Pancreas (tissue), 10 donors: Measurements from ENCODE around the gene RNF187. TPM values are rescaled to one million over a fixed set of nuclear protein-coding genes. Genes with fewer than 3 reads are reported as not detected.

Experiments used
- ATAC-seq, 4 donors: fragments of 200-7000 bp; cut with Tn5 transposase; one replicate each; pipeline versions ENCODE4 v1.8.0 to v1.9.1; 2020; ENCODE audit warnings: mild to moderate bottlenecking in 4 of 4, moderate library complexity in 4 of 4
- DNase-seq, 6 donors: peaks; one replicate each; pipeline ENCODE4 v3.0.0-alpha.2; 2020
- FAIRE-seq: peaks from 2 replicates; lab custom pipeline; 2012; peaks lifted over from hg19 to GRCh38; lab: Jason Lieb, UNC
- H3K27ac ChIP-seq, 4 donors: fragments of 200-600 bp; sonication (generic); 1 replicate in 3 of 4; 2 replicates in 1 of 4; pipeline versions ENCODE4 v1.5.0 to v1.8.0; 2020
- H3K27me3 ChIP-seq, 4 donors: fragments of 200-600 bp; one replicate each; pipeline ENCODE4 v1.8.0; 2021
- H3K36me3 ChIP-seq, 3 donors: fragments of 200-600 bp; sonication (generic) in 1 of 3; one replicate each; pipeline versions ENCODE4 v1.5.0 to v1.8.0; 2020 to 2021
- H3K4me1 ChIP-seq, 3 donors: fragments of 200-600 bp; one replicate each; pipeline ENCODE4 v1.8.0; 2021
- H3K4me3 ChIP-seq, 4 donors: fragments of 200-600 bp; sonication (generic) in 2 of 4; one replicate each; pipeline versions ENCODE4 v1.5.0 to v1.8.0; 2020 to 2021
- H3K9me3 ChIP-seq, 4 donors: fragments of 200-600 bp; one replicate each; pipeline ENCODE4 v1.8.0; 2021
- WGBS, 2 donors: extraction: QIAGEN DNeasy Blood & Tissue Kit; methylation state at CpG; one replicate each; pipeline ENCODE4 v1.1.7; 2013; 5-methylcytosine and 5-hydroxymethylcytosine counted together
- intact Hi-C, 3 donors: fragments of 100-400 bp; cut with DNase I; formaldehyde crosslinking; loops; one replicate each; pipeline versions ENCODE4 v1.11.1 to v1.14.2; 2022
- polyA plus RNA-seq, 2 donors: library from polyadenylated mRNA; stranded (reverse); fragments of 200-250 nt; gene quantifications; one replicate each; pipeline ENCODE4 v1.2.3, GENCODE V29; 2013
- total RNA-seq, 6 donors: library from RNA; stranded (reverse); fragmentation: NEBNext Ultra II Directional in 4 of 6; extraction: Animal tissue kit (Norgen Biotek cat#: 25700) in 4 of 6; gene quantifications; one replicate each; pipeline versions ENCODE4 v1.2.1 to v1.2.4, GENCODE V29; 2021 to 2023
- TF ChIP-seq, protein P1 (sequence below), 4 donors: fragments of 200-600 bp; sonication (generic) in 3 of 4; IDR thresholded peaks; one replicate each; pipeline versions ENCODE4 v1.5.0 to v1.8.0; 2021; ENCODE audit warnings: antibody characterized with exemption in 4 of 4
- donor health status: healthy with polysubstance abuse.
- donor health status: DM: no; HTN: no; CAD: no; lungs with moderate emphysema.
- donor health status: DM: no; HTN: no; CAD: no.
- donor health status: control.
- donor health status: control.
- donor health status: Bipolar disorder and iron deficiency.
- donor health status: DM: yes; HTN: yes; CAD: no.
- donor health status: DM: no; HTN: no; CAD: no.
- donor health status: DM: no; HTN: no; CAD: no.
- donor health status: DM: yes; HTN: yes; CAD: no.

RNF187 gene
- total and polyA plus RNA-seq, 8 donors: 16.0 to 60.2 (median 51.4) TPM

DNA sequence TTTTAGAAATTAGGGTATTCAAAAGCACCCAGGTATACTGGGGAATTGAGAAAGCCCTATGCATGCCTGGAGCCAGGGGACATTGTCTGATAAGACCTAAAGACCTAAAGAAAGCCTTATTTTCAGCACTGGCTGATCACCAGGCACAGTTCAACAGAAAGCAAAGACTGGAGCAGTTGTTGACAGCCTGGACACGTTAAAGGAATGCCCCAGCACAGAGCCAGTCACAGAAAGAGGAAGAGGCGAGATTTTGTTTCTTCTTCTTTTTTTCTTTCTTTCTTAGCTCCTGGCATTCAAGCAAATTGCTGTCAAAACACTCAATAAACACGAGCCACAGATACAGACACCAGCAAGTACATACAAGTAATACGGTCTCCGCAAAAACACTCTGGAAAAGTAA, 40.4 kb downstream of the RNF187 start:
- WGBS, 2 donors: 56 to 61% methylated on average over 5 of the region's 5 CpGs
- Histone ChIP-seq H3K4me1 (no peaks in the 10 kb centered on the region), H3K27ac (no peak overlapping the region), H3K4me3 (no peak overlapping the region), H3K9me3 (no peaks in the 10 kb centered on the region), H3K27me3 (no peaks in the 10 kb centered on the region), H3K36me3 (no peaks in the 10 kb centered on the region)
- TF ChIP-seq, protein P1, sequence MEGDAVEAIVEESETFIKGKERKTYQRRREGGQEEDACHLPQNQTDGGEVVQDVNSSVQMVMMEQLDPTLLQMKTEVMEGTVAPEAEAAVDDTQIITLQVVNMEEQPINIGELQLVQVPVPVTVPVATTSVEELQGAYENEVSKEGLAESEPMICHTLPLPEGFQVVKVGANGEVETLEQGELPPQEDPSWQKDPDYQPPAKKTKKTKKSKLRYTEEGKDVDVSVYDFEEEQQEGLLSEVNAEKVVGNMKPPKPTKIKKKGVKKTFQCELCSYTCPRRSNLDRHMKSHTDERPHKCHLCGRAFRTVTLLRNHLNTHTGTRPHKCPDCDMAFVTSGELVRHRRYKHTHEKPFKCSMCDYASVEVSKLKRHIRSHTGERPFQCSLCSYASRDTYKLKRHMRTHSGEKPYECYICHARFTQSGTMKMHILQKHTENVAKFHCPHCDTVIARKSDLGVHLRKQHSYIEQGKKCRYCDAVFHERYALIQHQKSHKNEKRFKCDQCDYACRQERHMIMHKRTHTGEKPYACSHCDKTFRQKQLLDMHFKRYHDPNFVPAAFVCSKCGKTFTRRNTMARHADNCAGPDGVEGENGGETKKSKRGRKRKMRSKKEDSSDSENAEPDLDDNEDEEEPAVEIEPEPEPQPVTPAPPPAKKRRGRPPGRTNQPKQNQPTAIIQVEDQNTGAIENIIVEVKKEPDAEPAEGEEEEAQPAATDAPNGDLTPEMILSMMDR (IDR thresholded peaks at IDR 0.05): no peak
- no peak for DNase-seq
- no peak for FAIRE-seq
- ATAC-seq: no peak
- intact Hi-C loops: no loop called here

DNA sequence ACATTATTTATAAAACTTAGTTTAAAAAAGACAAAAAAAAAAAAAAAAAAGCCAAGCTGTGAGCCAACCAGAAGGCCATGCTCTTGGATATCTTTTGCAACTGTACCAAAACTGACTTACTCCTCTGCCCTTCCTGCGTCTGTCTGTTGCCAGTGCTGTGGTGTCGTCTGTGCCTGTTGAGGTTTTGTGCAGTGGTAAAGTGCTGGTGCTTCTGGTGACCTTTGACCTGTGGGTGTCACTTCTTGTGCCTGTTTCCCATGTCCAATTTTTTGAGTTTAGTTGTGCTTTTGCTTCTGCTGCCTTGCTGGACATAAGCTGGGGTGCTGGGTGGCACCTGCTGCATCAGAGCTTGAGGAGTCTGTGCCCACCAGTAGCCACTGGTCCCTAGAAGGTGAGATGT, 41.4 kb downstream of the RNF187 start:
- H3K4me3 ChIP-seq: no peak overlapping the region
- DNase-seq (no peak), ATAC-seq (no peak), FAIRE-seq (no peak)
- H3K27ac ChIP-seq: no peak overlapping the region
- TF ChIP-seq, protein P1 (IDR thresholded peaks at IDR 0.05): no peak
- H3K36me3 ChIP-seq: no peaks in the 10 kb centered on the region
- no peaks in the 10 kb centered on the region for H3K4me1 ChIP-seq
- no peaks in the 10 kb centered on the region for H3K9me3 ChIP-seq
- WGBS, 2 donors: 70 to 94% methylated on average over 2 of the region's 2 CpGs
- H3K27me3 ChIP-seq: no peaks in the 10 kb centered on the region
- intact Hi-C loops: no loop called here

DNA sequence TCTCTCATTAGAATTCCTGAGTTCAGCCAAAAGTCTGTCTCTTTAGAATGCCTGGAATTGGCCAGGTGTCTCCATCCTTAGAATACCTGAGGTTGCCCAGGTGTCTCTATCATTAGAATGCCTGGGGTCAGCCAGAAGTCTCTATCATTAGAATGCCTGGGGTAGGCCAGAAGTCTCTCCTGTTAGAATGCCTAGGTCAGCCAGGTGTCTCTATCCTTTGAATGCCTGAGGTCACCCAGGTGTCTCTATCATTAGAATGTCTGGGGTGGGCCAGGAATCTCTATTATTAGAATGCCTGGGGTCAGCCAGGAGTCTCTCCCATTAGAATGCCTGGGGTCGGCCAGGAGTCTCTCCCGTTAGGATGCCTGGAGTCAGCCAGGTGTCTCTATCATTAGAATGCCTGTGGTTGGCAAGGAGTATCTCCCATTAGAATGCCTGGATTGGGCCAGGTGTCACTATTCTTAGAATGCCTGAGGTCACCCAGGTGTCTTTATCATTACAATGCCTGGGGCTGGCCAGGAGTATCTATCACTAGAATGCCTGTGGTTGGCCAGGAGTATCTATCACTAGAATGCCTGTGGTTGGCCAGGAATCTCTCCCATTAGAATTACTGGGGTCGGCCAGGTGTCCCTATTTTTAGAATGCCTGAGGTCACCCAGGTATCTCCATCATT, 43.0 kb downstream of the RNF187 start:
- Histone ChIP-seq H3K36me3 (no peaks in the 10 kb centered on the region), H3K9me3 (no peaks in the 10 kb centered on the region), H3K27ac (no peak overlapping the region), H3K27me3 (no peaks in the 10 kb centered on the region), H3K4me3 (no peak overlapping the region), H3K4me1 (no peaks in the 10 kb centered on the region)
- FAIRE-seq (no peak), DNase-seq (no peak), ATAC-seq (no peak)
- TF ChIP-seq, protein P1 (IDR thresholded peaks at IDR 0.05): no peak
- intact Hi-C loops: no loop called here
- 71 to 76% methylated on average over 3 of the region's 3 CpGs for WGBS, 2 donors

DNA sequence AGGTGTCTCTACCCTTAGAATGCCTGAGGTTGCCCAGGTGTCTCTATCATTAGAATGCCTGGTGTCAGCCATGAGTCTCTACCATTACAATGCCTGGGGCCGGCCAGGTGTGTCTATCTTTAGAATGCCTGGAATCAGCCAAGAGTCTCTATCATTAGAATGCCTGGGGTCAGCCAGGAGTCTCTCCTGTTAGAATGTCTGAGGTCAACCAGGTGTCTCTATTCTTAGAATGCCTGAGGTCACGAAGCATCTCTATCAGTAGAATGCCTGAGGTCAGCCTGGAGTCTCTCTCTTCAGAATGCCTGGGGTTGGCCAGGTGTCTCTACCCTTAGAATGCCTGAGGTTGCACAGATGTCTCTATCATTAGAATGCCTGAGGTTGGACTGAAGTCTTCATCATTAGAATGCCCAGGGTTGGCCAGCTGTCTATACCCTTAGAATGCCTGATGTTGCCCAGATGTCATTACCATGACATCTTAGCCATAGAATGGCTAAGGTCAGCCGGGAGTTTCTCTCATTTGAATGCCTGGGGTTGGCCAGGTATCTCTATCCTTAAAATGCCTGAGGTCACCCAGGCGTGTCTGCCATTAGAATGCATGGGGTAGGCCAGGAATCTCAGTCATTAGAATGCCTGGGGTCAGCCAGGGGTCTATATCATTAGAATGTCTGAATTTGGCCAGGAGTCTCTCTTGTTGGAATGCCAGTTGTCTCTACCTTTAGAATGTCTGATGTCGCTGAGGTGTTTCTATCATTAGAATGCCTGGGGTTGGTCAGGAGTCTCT, 44.0 kb downstream of the RNF187 start:
- H3K36me3 ChIP-seq: no peaks in the 10 kb centered on the region
- no peaks in the 10 kb centered on the region for H3K27me3 ChIP-seq
- H3K9me3 ChIP-seq: no peaks in the 10 kb centered on the region
- H3K27ac ChIP-seq: no peak overlapping the region
- FAIRE-seq (no peak), DNase-seq (no peak), ATAC-seq (no peak)
- 73 to 79% methylated on average over 5 of the region's 5 CpGs for WGBS, 2 donors
- intact Hi-C loops: no loop called here
- TF ChIP-seq, protein P1 (IDR thresholded peaks at IDR 0.05): no peak
- H3K4me1 ChIP-seq: no peaks in the 10 kb centered on the region
- H3K4me3 ChIP-seq: no peak overlapping the region

DNA sequence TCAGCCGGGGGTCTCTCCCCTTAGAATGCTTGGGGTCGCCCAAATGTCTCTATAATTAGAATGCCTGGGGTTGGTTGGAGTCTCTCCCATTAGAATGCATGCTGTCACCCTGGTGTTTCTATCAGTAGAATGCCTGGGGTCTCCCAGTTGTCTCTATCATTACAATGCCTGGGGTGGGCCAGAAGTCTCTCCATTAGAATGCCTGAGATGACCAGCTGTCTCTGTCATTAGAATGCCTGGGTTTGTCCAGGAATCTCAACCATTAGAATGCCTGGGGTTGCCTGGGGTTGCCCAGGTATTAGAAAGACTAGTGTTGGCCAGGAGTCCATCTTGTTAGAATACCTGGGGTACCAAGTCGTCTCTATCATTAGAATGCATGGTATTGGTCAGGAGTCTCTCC, 51.6 kb downstream of the RNF187 start:
- Histone ChIP-seq H3K4me1 (no peaks in the 10 kb centered on the region), H3K4me3 (no peak overlapping the region), H3K36me3 (no peaks in the 10 kb centered on the region), H3K27me3 (no peaks in the 10 kb centered on the region), H3K27ac (no peak overlapping the region), H3K9me3 (no peaks in the 10 kb centered on the region)
- intact Hi-C loops: no loop called here
- FAIRE-seq (no peak), ATAC-seq (no peak), DNase-seq (peak in 1 of 6 donors; percentile 3)
- 42 to 50% methylated on average over 3 of the region's 3 CpGs for WGBS, 2 donors
- TF ChIP-seq, protein P1 (IDR thresholded peaks at IDR 0.05): no peak
